Midbrain (tissue), 1 donor: ENCODE data around the gene IKZF4.
"Not testable (repeated sequence)": the region's sequence is repeated elsewhere in the genome, so short reads cannot be mapped to it uniquely, and the experiment has no call there.

Experiments
- DNase-seq: peaks from one replicate; lab custom pipeline; 2025; lab: John Stamatoyannopoulos, UW

The IKZF4 gene

GRCh38 chr12:56040151-56040550, 19.3 kb downstream of the IKZF4 start:
- no peak for DNase-seq

GRCh38 chr12:56040963-56041551, 20.2 kb downstream of the IKZF4 start:
- DNase-seq: no peak

- DNase-seq: peak; percentile 96
These were observed 20.9 kb downstream of the IKZF4 start, which contains the start of gene RPS26 for GRCh38 chr12:56041552-56042429. RPS26 (plus strand) TSS chr12:56041918; CDS start chr12:56042167, 249 bp downstream.

- DNase-seq: not testable (repeated sequence)
These were observed 21.6 kb downstream of the IKZF4 start for GRCh38 chr12:56042430-56042813.

GRCh38 chr12:56042843-56043242, 22.0 kb downstream of the IKZF4 start:
- DNase-seq: no peak

GRCh38 chr12:56046027-56046780, 25.4 kb downstream of the IKZF4 start:
- no peak for DNase-seq

GRCh38 chr12:56053407-56053893, 32.6 kb downstream of the IKZF4 start:
- no peak for DNase-seq

- DNase-seq: not testable (repeated sequence)
These were observed 39.1 kb downstream of the IKZF4 start for GRCh38 chr12:56059964-56060363.

GRCh38 chr12:56061982-56062381, 41.1 kb downstream of the IKZF4 start:
- no peak for DNase-seq

GRCh38 chr12:56062996-56063395, 42.2 kb downstream of the IKZF4 start:
- no peak for DNase-seq

GRCh38 chr12:56071648-56072047, 50.8 kb downstream of the IKZF4 start:
- DNase-seq: no peak

- no peak for DNase-seq
These were observed 53.6 kb downstream of the IKZF4 start for GRCh38 chr12:56074396-56074795.

GRCh38 chr12:56077966-56078365, 57.1 kb downstream of the IKZF4 start:
- not testable (repeated sequence) for DNase-seq

- no peak for DNase-seq
These were observed 57.6 kb downstream of the IKZF4 start for GRCh38 chr12:56078427-56078826.

GRCh38 chr12:56078931-56079722, 58.3 kb downstream of the IKZF4 start:
- DNase-seq: peak; percentile 82

- DNase-seq: peak; percentile 67
These were observed 59.1 kb downstream of the IKZF4 start, which contains the start of gene ERBB3 for GRCh38 chr12:56079723-56080555. ERBB3 (plus strand) TSS chr12:56080165; CDS start chr12:56080301, 136 bp downstream.

- peak; percentile 13 for DNase-seq
These were observed 59.8 kb downstream of the IKZF4 start for GRCh38 chr12:56080556-56081138.

GRCh38 chr12:56081393-56082347, 60.8 kb downstream of the IKZF4 start:
- peak; percentile 70 for DNase-seq

- no peak for DNase-seq
These were observed 61.5 kb downstream of the IKZF4 start for GRCh38 chr12:56082382-56082781.
